GM12892 (cell line): ENCODE measurements around the gene PRDM15.

Experiments used
- POLR2A ChIP-seq: IDR thresholded peaks from 2 replicates; pipeline ENCODE4 v1.6.1; 2011; ENCODE audit warnings: low read depth, low read length, control low read depth
- POLR2AphosphoS5 ChIP-seq: IDR thresholded peaks from 2 replicates; pipeline ENCODE4 v1.6.1; 2011; ENCODE audit warnings: low read depth, low read length, control low read depth
- TAF1 ChIP-seq: IDR thresholded peaks from 2 replicates; pipeline ENCODE4 v1.6.1; 2011; ENCODE audit warnings: low read depth, mild to moderate bottlenecking, control low read depth, low read length, borderline replicate concordance

- no peak for TF ChIP-seq POLR2A
- no peak for TF ChIP-seq POLR2AphosphoS5
- no peak for TF ChIP-seq TAF1
Observed at GRCh38 chr21:41885341-41886024, 6.3 kb upstream of the PRDM15 start.
